HG03354 (cell line): ENCODE data around the gene TDRD1.

Source experiments
- ATAC-seq: cut with Tn5 transposase; IDR thresholded peaks from one replicate; pipeline ENCODE4 v1.9.1; 2021; ENCODE audit warnings: mild to moderate bottlenecking; ENCODE audit not compliant: unreplicated experiment, poor library complexity, severe bottlenecking

Gene TDRD1

GRCh38 chr10:114228156-114228555 lies 49.0 kb downstream of the TDRD1 start:
- ATAC-seq = no peak

DNA sequence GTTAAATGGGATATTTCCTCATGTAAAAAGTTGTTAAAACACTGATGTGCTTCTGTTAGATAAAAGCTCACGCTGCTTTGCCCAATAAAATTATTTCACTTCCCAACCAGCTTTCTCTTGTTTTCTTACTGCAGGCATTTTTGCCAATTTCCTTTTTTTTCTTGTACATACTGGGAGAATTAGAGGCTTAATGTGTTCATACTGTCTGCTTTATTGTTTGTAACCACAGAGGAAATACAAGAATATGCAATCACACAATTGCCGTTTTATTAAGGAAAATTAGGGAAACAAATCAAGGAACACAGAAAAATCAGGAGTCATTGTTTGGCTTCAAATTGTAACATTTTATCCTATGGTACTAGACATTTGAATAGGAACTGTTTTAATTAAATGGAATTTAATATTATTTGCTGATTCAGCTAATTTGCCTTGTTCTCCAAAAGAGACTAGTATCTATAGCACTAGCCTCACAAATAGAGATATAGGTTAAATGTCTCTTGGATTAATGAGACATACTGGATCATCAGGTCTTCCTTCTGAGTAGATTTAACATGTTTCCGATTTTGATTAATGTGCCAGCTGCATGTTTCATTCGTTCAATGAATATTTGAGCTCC lies 53.5 kb downstream of the TDRD1 start:
- ATAC-seq = no peak

DNA sequence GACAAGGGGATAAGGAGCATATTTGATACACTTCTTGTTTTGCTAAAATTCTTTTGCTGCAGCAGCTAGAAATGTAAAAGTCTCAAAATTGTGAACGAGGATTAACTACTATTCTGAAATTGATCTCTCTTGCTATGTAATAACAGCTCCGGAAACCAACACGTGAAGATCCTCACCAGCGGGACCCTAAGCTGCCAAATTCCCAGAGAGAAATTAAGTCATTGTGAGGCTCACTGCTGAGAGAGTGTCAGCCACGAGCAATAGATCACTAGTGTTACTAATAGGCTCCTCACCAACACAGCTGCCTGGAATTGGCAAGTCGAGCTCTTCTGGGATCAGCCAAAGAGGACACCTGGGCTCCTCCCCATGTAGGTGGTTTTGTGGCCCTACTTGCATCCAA lies 54.3 kb downstream of the TDRD1 start:
- ATAC-seq = no peak

DNA sequence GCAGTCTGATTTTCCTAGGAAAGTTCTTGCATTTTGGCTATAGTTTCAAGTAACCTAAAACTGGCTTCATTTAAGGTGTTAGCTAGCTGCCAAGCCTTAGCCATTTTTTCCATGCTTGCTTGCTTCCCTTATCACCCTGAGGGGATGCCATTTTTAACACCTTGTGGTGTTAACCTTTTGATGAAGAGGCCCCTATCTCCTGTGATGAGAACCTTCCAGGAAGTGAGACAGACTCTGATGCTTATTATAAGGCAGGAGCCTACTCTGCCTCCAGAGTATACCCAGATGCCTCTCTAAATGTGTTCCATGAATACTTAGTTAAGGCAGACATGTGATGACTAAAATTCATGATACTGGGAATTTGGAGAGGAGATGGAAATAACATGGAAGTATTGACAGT lies 55.0 kb downstream of the TDRD1 start:
- ATAC-seq = no peak

GRCh38 chr10:114239117-114239993 lies 60.2 kb downstream of the TDRD1 start, which contains the start of gene VWA2:
VWA2 (plus strand) TSS chr10:114239254; CDS start chr10:114248714, 9,460 bp downstream.
- no peak for ATAC-seq

GRCh38 chr10:114239994-114240345 lies 60.8 kb downstream of the TDRD1 start:
- ATAC-seq = no peak

GRCh38 chr10:114242235-114242634 lies 63.1 kb downstream of the TDRD1 start:
- ATAC-seq = no peak

- ATAC-seq = no peak
These were observed 64.5 kb downstream of the TDRD1 start for GRCh38 chr10:114243661-114244060.

GRCh38 chr10:114244126-114244525 lies 65.0 kb downstream of the TDRD1 start:
- no peak for ATAC-seq

- no peak for ATAC-seq
These were observed 66.1 kb downstream of the TDRD1 start for GRCh38 chr10:114245121-114245791.

DNA sequence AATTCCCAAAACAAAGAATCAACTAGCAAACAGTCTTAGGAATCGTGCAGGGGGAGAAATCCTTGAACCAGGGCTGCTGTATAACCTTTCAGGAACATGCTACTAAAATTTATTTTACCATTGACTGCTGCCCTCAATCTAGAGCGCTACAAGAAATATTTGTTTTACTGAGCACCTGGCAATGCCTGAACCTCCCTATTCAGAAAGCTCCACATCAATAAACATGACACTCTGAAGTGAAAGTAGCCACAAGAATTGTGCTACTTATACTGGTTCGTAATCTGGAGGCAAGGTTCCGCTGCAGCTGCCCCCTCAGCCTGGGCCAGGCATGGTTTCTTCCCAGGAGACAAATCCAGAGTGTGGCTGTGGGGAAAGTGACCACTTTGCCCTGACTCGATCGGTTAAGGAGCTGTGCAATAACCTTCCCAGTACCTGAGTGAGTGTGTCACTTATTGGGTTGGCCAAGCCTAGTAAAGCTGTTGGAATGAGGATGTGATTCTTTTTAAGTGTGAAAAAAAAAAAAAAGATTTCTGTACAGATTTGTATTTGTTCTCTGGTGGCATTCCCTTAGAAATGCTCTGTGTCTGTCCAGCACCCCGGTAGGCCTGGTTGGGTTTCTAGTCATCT lies 67.6 kb downstream of the TDRD1 start:
- no peak for ATAC-seq

- ATAC-seq = no peak
These were observed 71.1 kb downstream of the TDRD1 start for GRCh38 chr10:114250236-114250635.

- ATAC-seq = no peak
These were observed 71.6 kb downstream of the TDRD1 start for GRCh38 chr10:114250716-114251115.

GRCh38 chr10:114252092-114252491 lies 72.9 kb downstream of the TDRD1 start:
- ATAC-seq = no peak

DNA sequence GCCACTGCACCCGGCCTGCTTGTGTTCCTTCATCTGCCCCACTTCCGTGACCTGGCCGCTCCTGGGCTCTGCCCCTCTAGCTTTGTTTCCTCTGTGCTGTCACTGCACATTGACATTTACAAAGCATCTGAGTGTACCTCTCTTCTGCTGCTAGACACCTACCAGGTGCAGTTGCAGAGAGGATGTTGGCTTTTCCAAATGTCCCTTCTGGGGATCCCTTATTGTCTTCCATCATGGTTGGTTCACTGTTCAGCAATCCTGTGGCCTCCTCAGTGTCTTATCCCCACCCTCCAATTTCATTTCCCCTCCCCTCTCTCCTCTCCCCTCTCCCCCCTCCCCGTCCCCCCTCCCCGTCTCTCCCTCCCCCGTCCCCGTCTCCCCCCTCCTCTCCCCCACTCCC lies 73.7 kb downstream of the TDRD1 start:
- ATAC-seq = no peak

GRCh38 chr10:114255227-114255626 lies 76.1 kb downstream of the TDRD1 start:
- no peak for ATAC-seq

- ATAC-seq = no peak
These were observed 77.0 kb downstream of the TDRD1 start for GRCh38 chr10:114256008-114256765.

- no peak for ATAC-seq
These were observed 77.7 kb downstream of the TDRD1 start for GRCh38 chr10:114256822-114257221.

DNA sequence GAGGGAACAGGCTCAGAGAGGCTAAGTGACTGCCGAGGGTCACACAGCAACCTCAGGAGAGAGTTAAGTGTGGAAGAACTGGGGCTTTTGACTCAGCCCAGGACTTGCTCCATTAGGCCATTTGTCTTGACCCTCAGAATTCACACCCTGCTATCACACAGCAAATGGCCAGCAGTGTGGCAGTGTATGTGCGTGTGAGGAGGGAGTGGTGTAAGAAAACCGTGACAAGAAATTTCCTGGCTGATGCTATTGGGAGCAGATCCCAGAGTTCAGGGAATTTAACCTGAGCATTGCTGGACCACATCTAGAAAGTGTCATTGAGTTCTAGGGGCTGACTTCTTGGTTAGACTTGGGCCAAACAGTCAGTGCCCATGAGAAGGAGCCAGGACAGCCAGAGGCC lies 78.3 kb downstream of the TDRD1 start:
- no peak for ATAC-seq
